Measurements from ENCODE around the gene LGR6.
"Not testable (repeated sequence)": the region's sequence is repeated elsewhere in the genome, so short reads cannot be mapped to it uniquely, and the experiment has no call there.

The LGR6 gene, protein sequence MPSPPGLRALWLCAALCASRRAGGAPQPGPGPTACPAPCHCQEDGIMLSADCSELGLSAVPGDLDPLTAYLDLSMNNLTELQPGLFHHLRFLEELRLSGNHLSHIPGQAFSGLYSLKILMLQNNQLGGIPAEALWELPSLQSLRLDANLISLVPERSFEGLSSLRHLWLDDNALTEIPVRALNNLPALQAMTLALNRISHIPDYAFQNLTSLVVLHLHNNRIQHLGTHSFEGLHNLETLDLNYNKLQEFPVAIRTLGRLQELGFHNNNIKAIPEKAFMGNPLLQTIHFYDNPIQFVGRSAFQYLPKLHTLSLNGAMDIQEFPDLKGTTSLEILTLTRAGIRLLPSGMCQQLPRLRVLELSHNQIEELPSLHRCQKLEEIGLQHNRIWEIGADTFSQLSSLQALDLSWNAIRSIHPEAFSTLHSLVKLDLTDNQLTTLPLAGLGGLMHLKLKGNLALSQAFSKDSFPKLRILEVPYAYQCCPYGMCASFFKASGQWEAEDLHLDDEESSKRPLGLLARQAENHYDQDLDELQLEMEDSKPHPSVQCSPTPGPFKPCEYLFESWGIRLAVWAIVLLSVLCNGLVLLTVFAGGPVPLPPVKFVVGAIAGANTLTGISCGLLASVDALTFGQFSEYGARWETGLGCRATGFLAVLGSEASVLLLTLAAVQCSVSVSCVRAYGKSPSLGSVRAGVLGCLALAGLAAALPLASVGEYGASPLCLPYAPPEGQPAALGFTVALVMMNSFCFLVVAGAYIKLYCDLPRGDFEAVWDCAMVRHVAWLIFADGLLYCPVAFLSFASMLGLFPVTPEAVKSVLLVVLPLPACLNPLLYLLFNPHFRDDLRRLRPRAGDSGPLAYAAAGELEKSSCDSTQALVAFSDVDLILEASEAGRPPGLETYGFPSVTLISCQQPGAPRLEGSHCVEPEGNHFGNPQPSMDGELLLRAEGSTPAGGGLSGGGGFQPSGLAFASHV

DNA sequence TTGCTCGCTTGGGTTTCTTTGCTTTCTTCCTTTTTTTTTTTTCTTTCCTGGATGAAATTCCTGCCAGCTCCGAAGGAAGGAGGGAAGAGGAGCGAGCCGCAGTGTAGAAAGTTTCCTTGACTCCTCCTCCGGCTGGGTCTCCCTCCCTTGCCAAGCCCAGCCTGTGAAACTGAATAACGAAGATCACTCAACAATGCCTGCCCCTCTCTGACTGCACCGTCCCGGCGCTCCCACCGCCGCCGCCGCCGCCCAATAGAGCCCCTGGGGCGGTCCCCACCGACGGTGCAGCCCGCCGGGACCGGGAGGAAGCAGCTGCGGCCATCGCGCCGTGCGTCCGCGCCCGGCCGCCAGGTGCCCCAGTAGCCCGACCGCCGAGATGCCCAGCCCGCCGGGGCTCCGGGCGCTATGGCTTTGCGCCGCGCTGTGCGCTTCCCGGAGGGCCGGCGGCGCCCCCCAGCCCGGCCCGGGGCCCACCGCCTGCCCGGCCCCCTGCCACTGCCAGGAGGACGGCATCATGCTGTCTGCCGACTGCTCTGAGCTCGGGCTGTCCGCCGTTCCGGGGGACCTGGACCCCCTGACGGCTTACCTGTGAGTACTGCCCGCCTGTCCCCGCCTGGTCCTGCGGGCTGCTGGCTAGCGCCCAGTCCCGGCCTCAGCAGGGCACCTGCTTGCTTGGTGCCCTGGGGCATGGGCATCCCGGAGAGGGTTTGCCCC, at the start of gene LGR6:
TSS of gene LGR6 (plus strand) at position 186 of the 714 bp plus-strand sequence. CDS start at position 377, 191 bp downstream.
- DNase-seq, result no peak

- peak; percentile 63 for DNase-seq
Observed at GRCh38 chr1:202144402-202145067, 49.1 kb upstream of the LGR6 start, which contains the start of gene ARL8A. Gene ARL8A, minus strand, starts transcription at chr1:202144737. Its CDS starts 165 bp downstream, at chr1:202144572.

DNA sequence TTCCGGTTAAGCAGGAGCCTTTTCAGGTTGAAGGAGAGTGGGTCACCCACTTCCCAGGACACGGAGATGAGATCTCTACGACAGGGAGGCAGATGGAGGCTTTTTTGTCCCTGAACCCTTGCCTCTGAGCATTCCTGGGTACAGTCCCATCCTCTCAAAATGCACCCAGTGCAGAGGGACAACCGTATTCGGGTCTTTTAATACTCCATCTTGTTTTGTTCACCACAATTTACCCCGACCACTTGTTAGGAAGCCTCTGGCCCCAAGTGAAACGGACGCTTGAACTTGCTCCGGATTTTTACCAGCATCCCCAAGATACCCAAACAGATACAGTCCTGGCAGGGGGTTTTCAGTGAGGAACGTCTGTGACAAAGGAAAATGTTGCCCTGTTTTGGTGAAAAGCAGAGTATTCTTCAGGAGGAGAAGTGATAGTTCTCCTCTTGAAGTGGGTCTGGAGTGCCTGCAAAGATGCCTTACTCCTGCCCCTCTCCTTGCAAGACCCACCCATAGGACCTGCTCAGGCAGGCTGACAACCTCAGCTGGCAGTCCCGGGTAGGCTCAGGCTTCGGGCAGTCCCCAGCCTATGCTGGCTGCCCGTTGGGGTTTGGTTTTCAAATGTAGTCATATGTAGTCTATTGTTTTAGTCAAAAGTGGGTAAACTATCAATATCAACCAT, 48.4 kb upstream of the LGR6 start:
- DNase-seq, result no peak

DNA sequence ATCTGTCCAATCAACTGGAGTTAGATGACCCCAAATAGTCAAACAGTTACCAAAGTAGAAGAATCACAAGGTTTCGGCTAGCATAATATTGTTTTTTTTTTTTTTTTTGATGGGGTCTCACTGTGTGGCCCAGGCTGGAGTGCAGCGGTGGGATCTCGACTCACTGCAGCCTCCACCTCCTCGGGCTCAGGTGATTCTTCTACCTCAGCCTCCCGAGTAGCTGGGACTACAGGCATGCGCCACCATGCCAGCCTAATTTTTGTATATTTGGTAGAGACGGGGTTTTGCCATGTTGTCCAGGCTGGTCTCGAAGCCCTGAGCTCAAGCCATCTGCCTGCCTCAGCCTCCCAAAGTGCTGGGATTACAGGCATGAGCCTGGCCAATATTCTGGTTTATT, 47.9 kb upstream of the LGR6 start:
- not testable (repeated sequence) for DNase-seq

DNA sequence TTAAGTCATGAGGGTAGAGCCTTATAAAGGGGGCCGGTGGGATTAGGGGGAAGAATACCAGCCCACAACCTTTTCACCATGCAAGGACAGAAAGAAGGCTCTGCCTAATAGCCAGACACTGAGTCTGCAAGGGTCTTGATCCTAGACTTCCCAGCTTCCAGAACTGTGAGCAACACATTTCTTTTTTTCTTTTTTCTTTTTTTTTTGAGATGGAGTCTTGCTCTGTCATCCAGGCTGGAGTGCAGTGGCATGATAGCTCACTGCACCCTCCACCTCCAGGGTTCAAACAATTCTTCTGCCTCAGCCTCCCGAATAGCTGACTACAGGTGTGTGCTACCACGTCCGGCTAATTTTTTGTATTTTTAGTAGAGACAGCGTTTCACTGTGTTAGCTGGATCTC, 47.3 kb upstream of the LGR6 start:
- DNase-seq, result no peak

DNA sequence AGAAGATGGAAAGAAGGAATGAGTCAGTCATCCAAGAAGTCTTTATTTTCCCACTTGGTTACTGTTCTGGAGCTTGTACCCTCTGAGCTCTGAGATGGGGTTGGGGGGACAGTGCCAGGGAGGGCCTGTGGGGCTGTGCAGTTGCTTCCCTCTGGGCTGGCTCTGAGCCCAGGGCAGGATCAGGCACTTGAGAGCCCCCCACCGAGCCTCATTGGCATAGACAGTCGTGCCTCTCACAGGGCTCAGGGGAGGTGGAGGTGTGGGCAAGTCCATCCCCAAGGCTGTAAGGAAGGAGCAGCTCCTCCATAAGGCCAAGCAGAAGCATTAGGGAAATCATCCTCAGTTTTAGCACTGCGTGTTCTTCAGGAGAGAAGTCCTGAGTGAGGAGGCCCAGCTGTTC, 46.6 kb upstream of the LGR6 start:
- DNase-seq, result no peak

GRCh38 chr1:202148391-202148790, 45.2 kb upstream of the LGR6 start:
- no peak for DNase-seq

DNA sequence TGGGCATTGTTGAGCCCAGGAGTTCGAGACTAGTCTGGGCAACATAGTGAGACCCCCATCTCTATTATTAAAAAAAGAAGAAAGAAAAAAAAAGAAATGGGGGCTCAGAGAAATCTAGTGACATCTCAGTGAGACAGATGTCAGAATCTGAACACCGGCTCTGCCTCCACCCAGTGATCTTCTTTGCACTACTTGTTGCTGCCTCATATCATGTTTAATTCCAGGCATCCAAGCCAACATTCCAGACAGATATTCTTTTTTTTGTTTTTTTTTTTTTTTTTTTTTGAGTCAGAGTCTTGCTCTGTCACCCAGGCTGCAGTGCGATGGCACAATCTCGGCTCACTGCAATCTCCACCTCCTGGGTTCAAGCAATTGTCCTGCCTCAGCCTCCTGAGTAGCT, 44.0 kb upstream of the LGR6 start:
- no peak for DNase-seq

GRCh38 chr1:202150187-202150586, 43.4 kb upstream of the LGR6 start:
- no peak for DNase-seq

- no peak for DNase-seq
Observed at GRCh38 chr1:202150602-202151001, 43.0 kb upstream of the LGR6 start.

GRCh38 chr1:202151045-202151444, 42.6 kb upstream of the LGR6 start:
- DNase-seq, result no peak

DNA sequence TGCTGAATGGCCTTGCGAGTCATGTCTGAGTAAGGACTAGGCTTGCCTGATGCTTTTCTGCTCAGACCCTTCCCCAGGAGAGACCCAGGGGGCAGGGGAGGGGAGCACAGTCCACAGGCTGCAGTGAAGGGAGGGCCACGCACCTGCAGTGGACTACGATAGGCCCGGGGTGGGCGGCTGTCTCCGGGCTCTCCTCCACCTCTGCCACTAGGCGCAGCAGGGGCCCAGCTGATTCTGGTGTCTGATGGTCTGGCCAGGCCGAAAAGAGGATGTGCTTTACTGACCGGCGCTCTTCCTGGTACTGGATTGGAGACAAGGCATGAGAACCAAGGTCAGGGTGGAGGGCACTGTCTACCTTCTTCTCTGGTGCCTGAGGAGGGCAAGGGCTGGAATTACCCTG, 41.2 kb upstream of the LGR6 start:
- no peak for DNase-seq

- DNase-seq, result no peak
Observed at GRCh38 chr1:202153284-202153683, 40.3 kb upstream of the LGR6 start.

- DNase-seq, result no peak
Observed at GRCh38 chr1:202154148-202154765, 39.3 kb upstream of the LGR6 start.

DNA sequence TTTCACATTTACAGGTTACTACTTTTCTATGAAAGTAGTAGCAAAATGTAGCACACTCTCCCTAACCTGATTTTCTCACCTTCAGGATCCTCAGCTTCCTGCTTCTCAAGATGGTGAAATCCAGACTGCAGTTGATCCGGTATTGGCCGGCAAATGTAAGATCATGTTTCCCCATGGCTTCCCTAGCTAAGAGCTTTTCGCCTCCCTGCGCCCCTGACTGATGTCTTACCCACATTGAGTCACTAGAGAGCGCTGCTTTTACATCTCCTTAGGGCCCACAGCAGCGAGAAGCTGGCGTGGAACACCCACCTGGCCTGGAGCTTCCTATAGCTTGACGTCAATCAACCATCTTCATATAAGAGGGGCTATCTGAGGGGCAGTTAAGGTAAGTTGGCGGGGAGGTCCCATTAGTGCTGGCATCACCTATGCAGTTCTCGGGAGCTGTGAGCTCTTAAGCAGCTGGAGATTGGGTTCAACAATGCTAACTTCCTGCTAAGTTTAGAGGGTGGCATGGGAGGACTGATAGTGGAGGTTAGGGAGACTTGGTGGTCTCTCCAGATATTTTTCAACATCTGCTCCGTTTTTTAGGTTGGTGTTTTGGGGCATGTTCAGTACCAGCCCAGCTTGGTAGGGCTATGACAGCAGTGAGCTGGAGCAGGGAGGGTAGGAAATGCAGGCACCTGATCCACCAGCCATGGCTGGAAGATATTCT, 38.7 kb upstream of the LGR6 start:
- DNase-seq, result no peak

GRCh38 chr1:202155478-202156021, 38.0 kb upstream of the LGR6 start:
- no peak for DNase-seq

DNA sequence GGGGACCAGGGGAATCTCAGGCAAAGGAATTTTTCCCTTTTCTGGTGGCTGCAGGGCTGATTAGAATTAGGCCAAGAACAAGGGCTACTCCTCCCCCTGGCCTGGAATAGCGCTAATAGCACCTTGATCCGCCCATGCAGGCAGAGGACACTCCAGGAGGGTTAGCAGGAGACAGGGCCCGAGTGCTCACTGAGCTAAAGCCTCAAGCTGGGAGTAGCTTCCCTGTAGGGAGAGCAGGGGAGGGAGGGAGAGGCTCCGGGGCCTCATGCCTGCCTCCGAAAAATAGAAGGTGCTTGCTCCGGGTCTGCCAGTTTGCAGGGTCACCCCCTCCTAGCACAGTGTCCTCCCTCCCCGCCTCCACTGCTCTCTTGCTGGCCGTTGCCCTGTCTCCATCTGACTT, 37.0 kb upstream of the LGR6 start:
- no peak for DNase-seq

DNA sequence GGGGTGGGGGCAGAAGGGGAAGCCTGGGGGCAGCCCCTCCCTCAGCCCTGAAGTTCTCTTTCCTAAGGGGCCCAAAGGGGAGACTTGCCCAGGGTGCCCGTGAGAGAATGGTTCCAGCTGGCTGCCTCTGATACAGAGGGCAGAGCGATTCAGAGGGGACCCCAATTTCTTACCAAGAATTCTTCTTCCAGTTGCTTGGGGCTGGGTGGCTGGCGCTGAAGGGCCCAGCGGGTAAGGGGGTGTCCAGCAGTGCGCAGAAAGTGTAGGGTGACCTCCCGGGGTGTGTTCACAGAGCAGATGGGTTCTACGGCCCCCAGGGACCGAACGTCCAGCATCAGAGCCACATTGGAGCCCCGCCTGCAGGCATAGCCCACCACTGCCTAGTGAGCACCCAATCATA, 35.7 kb upstream of the LGR6 start:
- DNase-seq, result no peak

GRCh38 chr1:202158810-202159533, 34.6 kb upstream of the LGR6 start:
- no peak for DNase-seq

Measured in activated effector memory CD4-positive, alpha-beta T cell treated with Interleukin-2 at 50 U/mL for 16 hours (primary cell).